B cell (primary cell): ENCODE data around the gene AFDN. TPM values are rescaled to one million over a fixed set of nuclear protein-coding genes. Genes with fewer than 3 reads are reported as not detected.

Source experiments
- ATAC-seq: fragments of 200-7000 bp; cut with Tn5 transposase; one replicate; pipeline ENCODE4 v1.10.0; 2021; ENCODE audit warnings: low read depth, mild to moderate bottlenecking, moderate number of reproducible peaks, moderate library complexity
- CTCF ChIA-PET: fragments of 350-600 bp; sonication (Branson Sonifier 250); formaldehyde crosslinking; loops from one replicate; lab custom pipeline; 2021; ENCODE audit warnings: antibody characterized with exemption, inconsistent platforms; lab: Charles Lee
- POLR2A ChIA-PET: fragments of 350-600 bp; sonication (Branson Sonifier 250); formaldehyde crosslinking; loops from one replicate; lab custom pipeline; 2021; ENCODE audit warnings: antibody characterized with exemption; lab: Charles Lee
- DNase-seq: peaks from one replicate; pipeline ENCODE4 v3.0.0; 2013
- H2AFZ ChIP-seq: 2 replicates; pipeline ENCODE4 v1.6.1; 2012; ENCODE audit warnings: mild to moderate bottlenecking, low read depth, low read length; ENCODE audit not compliant: insufficient read depth, poor library complexity, severe bottlenecking
- H3K27ac ChIP-seq, 2 donors: 1 replicate in 1 of 2; 2 replicates in 1 of 2; pipeline ENCODE4 v1.5.1; 2012 to 2013; ENCODE audit warnings: low read length in 2 of 2, mild to moderate bottlenecking in 2 of 2, moderate library complexity in 1 of 2
- H3K27me3 ChIP-seq, 4 experiments: fragments of 200-600 bp in 1 of 4; sonication (generic) in 1 of 4; replicated peaks in 1 of 4; 1 replicate in 2 of 4; 2 replicates in 2 of 4; pipeline versions ENCODE4 v1.6.1 to v1.7.0; 2013 to 2016; ENCODE audit warnings: low read length in 3 of 4, mild to moderate bottlenecking in 2 of 4, mixed read lengths in 1 of 4, moderate library complexity in 1 of 4; ENCODE audit not compliant: insufficient read depth in 4 of 4, control insufficient read depth in 3 of 4; ENCODE audit errors: control extremely low read depth in 1 of 4
- H3K36me3 ChIP-seq, 2 experiments: replicated peaks in 1 of 2; 1 replicate in 1 of 2; 2 replicates in 1 of 2; pipeline versions ENCODE4 v1.6.1 to v1.7.1; 2013; ENCODE audit warnings: low read length in 1 of 2; ENCODE audit not compliant: insufficient read depth in 2 of 2, control insufficient read depth in 1 of 2; ENCODE audit errors: control extremely low read depth in 1 of 2, extremely low read depth in 1 of 2
- H3K4me1 ChIP-seq, 2 donors: fragments of 200-600 bp in 1 of 2; sonication (generic) in 1 of 2; 1 replicate in 1 of 2; 2 replicates in 1 of 2; pipeline versions ENCODE4 v1.5.1 to v1.6.1; 2013 to 2017; ENCODE audit warnings: low read length in 2 of 2; ENCODE audit not compliant: control insufficient read depth in 2 of 2, insufficient read depth in 2 of 2
- H3K4me2 ChIP-seq: replicated peaks from 2 replicates; pipeline ENCODE3; 2012; ENCODE audit warnings: mild to moderate bottlenecking, low read depth, low read length; ENCODE audit not compliant: poor library complexity, severe bottlenecking
- H3K4me3 ChIP-seq, 5 experiments: fragments of 200-600 bp in 1 of 5; sonication (generic) in 1 of 5; 1 replicate in 3 of 5; 2 replicates in 2 of 5; pipeline versions ENCODE4 v1.5.1 to v1.7.0; 2011 to 2016; ENCODE audit warnings: low read length in 4 of 5, mild to moderate bottlenecking in 4 of 5, low read depth in 2 of 5, control low read depth in 1 of 5, moderate library complexity in 1 of 5; ENCODE audit not compliant: insufficient read depth in 1 of 5; ENCODE audit errors: control extremely low read depth in 1 of 5, extremely low read depth in 1 of 5
- H3K79me2 ChIP-seq: fragments of 200-600 bp; sonication (generic); one replicate; pipeline ENCODE4 v1.6.0; 2016; ENCODE audit warnings: low read length; ENCODE audit not compliant: control insufficient read depth, insufficient read depth
- H3K9ac ChIP-seq: fragments of 200-600 bp; sonication (generic); 2 replicates; pipeline ENCODE4 v1.6.1; 2017; ENCODE audit warnings: mild to moderate bottlenecking, low read length, moderate library complexity
- H3K9me3 ChIP-seq, 3 donors: one replicate each; pipeline versions ENCODE4 v1.6.1 to v1.7.1; 2013; ENCODE audit warnings: low read length in 2 of 3; ENCODE audit not compliant: control insufficient read depth in 2 of 3, insufficient read depth in 1 of 3; ENCODE audit errors: control extremely low read depth in 1 of 3
- H4K20me1 ChIP-seq: 2 replicates; pipeline ENCODE4 v1.6.0; 2012; ENCODE audit warnings: mild to moderate bottlenecking, low read length; ENCODE audit not compliant: insufficient read depth, control insufficient read depth, poor library complexity, severe bottlenecking
- H3K27ac Mint-ChIP-seq: one replicate; pipeline ENCODE4 v1.8.0; 2021; ENCODE audit warnings: mixed read lengths
- H3K27me3 Mint-ChIP-seq: one replicate; pipeline ENCODE4 v1.8.0; 2021; ENCODE audit warnings: mixed read lengths
- H3K4me1 Mint-ChIP-seq: one replicate; pipeline ENCODE4 v1.8.0; 2021; ENCODE audit warnings: mixed read lengths
- H3K4me3 Mint-ChIP-seq: one replicate; pipeline ENCODE4 v1.8.0; 2021; ENCODE audit warnings: mixed read lengths
- H3K9me3 Mint-ChIP-seq: one replicate; pipeline ENCODE4 v1.8.0; 2022; ENCODE audit warnings: mixed read lengths; ENCODE audit not compliant: insufficient read depth
- CTCF ChIP-seq: fragments of 200-600 bp; IDR thresholded peaks from one replicate; pipeline ENCODE4 v1.8.0; 2022; ENCODE audit warnings: antibody characterized with exemption, mild to moderate bottlenecking
- EZH2 ChIP-seq: IDR thresholded peaks from 2 replicates; pipeline ENCODE4 v1.6.1; 2012; ENCODE audit warnings: borderline replicate concordance, low read depth, mild to moderate bottlenecking, moderate library complexity, low read length; ENCODE audit not compliant: insufficient read depth, poor library complexity, severe bottlenecking
- WGBS: methylation state at CpG from one replicate; pipeline ENCODE4 v1.1.5; 2013; ENCODE audit warnings: missing lambda C conversion rate; ENCODE audit not compliant: insufficient coverage; 5-methylcytosine and 5-hydroxymethylcytosine counted together
- intact Hi-C: fragments of 100-400 bp; cut with micrococcal nuclease; formaldehyde crosslinking; loops from one replicate; pipeline ENCODE4 v1.10.0; 2022
- polyA plus RNA-seq: library from polyadenylated mRNA; depleted of rRNA; stranded (reverse); fragments of >200 nt; gene quantifications from 2 replicates; pipeline ENCODE4 v1.2.3, GENCODE V29; 2012
- total RNA-seq, 2 donors: library from RNA; stranded (reverse); fragments of 120-200 nt in 1 of 2; gene quantifications; 1 replicate in 1 of 2; 2 replicates in 1 of 2; pipeline versions ENCODE4 v1.2.3 to v1.2.4, GENCODE V29; 2013 to 2022

Gene AFDN
- total and polyA plus RNA-seq, 2 donors (not counting 1 experiment from before 2014, with no cell fraction given) = 15.4 to 70.5 TPM

- no peaks in the 10 kb centered on the region for H3K79me2 ChIP-seq
- Mint-ChIP-seq H3K27me3 (no peaks in the 10 kb centered on the region), H3K4me1 (no peaks in the 10 kb centered on the region), H3K4me3 (no peak overlapping the region), H3K9me3 (no peaks in the 10 kb centered on the region), H3K27ac (no peak overlapping the region)
- H3K27me3 ChIP-seq = no peaks in the 10 kb centered on the region
- ChIA-PET CTCF (no interaction called here), POLR2A (no interaction called here)
- H4K20me1 ChIP-seq = no peaks in the 10 kb centered on the region
- H3K4me1 ChIP-seq = no peaks in the 10 kb centered on the region
- H3K4me3 ChIP-seq = no peak overlapping the region
- H3K27ac ChIP-seq = no peak overlapping the region
- no peak for DNase-seq
- H3K36me3 ChIP-seq = no peaks in the 10 kb centered on the region
- no CpG with 5 or more reads among the region's 2 CpGs for WGBS
- H3K9ac ChIP-seq = no peak overlapping the region
- no peak overlapping the region for H2AFZ ChIP-seq
- intact Hi-C loops = no loop called here
- TF ChIP-seq CTCF = no peak
- no peak overlapping the region for H3K4me2 ChIP-seq
- ATAC-seq = no peak
- H3K9me3 ChIP-seq = no peaks in the 10 kb centered on the region
Observed at GRCh38 chr6:167936051-167936450, 109.3 kb downstream of the AFDN start.

- H3K4me3 ChIP-seq = no peak overlapping the region
- no peak overlapping the region for H3K4me2 ChIP-seq
- CTCF ChIA-PET = no interaction called here
- no peaks in the 10 kb centered on the region for H3K36me3 ChIP-seq
- no peak overlapping the region for H3K27ac ChIP-seq
- H3K9me3 Mint-ChIP-seq = no peaks in the 10 kb centered on the region
- H2AFZ ChIP-seq = no peak overlapping the region
- H3K27ac Mint-ChIP-seq = no peak overlapping the region
- ATAC-seq (no peak), DNase-seq (no peak)
- H3K4me1 ChIP-seq = no peaks in the 10 kb centered on the region
- H3K79me2 ChIP-seq = no peaks in the 10 kb centered on the region
- H4K20me1 ChIP-seq = no peaks in the 10 kb centered on the region
- POLR2A ChIA-PET = no interaction called here
- no peak overlapping the region for H3K4me3 Mint-ChIP-seq
- H3K27me3 ChIP-seq = no peaks in the 10 kb centered on the region
- TF ChIP-seq CTCF (no peak), EZH2 (no peak)
- no peak overlapping the region for H3K9ac ChIP-seq
- H3K27me3 Mint-ChIP-seq = no peaks in the 10 kb centered on the region
- 90% methylated on average over 2 of the region's 2 CpGs for WGBS
- H3K9me3 ChIP-seq = no peaks in the 10 kb centered on the region
- intact Hi-C loops = no loop called here
- H3K4me1 Mint-ChIP-seq = no peaks in the 10 kb centered on the region
Observed at GRCh38 chr6:167937301-167937700, 110.6 kb downstream of the AFDN start.
